Renal cortical epithelial cell (primary cell): ENCODE results near the gene LTBP1. TPM values are rescaled to one million over a fixed set of nuclear protein-coding genes. Genes with fewer than 3 reads are reported as not detected.
"Not testable (repeated sequence)": the region's sequence is repeated elsewhere in the genome, so short reads cannot be mapped to it uniquely, and the experiment has no call there.

ENCODE experiments used
- DNase-seq: peaks from one replicate; pipeline ENCODE4 v3.0.0-alpha.2; 2011; ENCODE audit warnings: low read depth
- total RNA-seq: library from RNA; depleted of rRNA; stranded (reverse); fragments of >200 nt; gene quantifications from 2 replicates; pipeline ENCODE4 v1.2.3, GENCODE V29; 2014

Gene LTBP1
- total RNA-seq, 1 donor from 2014 or later: 0.89 TPM

- DNase-seq: no peak
These were observed 92.0 kb downstream of the LTBP1 start for GRCh38 chr2:33038799-33039198.

DNA sequence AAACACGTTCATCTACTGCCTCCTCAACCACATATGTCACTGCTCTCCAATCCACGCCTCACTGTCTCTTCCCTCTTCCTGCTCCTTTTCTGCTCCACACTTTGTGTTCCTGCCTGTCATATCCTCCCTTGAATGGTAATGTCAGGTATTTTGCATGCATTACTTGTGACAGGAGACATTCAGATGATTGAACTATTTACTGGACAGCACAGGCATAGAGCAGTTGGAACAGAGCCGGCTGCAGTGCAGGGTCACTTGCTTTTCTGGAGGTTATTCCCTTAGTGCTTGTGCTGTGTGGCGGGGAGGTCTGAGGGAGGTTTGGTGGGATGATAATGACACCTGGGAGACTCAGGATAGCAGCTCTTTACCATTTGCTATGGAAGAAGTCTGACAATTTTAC, 93.8 kb downstream of the LTBP1 start:
- no peak for DNase-seq

DNA sequence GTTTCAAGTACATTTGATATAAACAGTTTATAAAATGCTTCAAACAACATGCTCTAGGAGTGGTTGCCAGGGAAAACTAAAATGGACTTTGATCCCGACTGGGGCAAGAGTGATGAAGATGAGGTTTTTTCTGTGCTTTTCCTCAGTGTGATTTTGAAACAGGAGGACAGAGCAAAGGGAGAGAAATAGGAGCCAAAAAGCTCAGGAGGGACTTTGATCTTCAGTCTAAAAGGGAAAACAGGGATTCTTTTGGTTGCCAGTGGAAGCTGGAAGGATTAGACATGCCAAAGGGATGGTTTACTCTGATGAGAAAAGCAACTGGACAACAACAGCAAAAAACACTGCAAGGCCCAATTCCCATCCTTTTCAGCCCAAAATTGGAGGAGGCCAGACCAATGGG, 95.5 kb downstream of the LTBP1 start:
- peak; percentile 51 for DNase-seq

GRCh38 chr2:33042819-33043218, 96.1 kb downstream of the LTBP1 start:
- DNase-seq: no peak

GRCh38 chr2:33047939-33048338, 101.2 kb downstream of the LTBP1 start:
- no peak for DNase-seq

GRCh38 chr2:33051586-33052360, 105.0 kb downstream of the LTBP1 start:
- peak; percentile 70 for DNase-seq

DNA sequence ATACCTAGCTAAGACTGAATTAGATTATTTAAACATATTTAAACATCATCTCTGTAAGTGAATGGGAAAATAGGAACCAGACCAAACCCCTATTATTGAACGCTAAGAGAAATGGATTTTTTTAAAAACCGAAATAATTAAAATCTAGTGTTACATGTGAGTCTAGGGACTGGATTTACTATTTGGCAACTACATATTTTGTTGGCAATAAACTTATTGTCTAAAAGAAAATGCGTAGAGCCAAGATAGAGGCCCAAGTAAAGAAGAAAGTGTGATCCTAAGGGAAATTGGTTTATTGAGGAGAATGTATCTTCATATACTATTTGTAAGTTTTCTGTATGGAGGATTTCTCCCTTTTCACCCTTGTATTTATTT, 105.6 kb downstream of the LTBP1 start:
- no peak for DNase-seq

GRCh38 chr2:33052795-33053194, 106.0 kb downstream of the LTBP1 start:
- DNase-seq: not testable (repeated sequence)

DNA sequence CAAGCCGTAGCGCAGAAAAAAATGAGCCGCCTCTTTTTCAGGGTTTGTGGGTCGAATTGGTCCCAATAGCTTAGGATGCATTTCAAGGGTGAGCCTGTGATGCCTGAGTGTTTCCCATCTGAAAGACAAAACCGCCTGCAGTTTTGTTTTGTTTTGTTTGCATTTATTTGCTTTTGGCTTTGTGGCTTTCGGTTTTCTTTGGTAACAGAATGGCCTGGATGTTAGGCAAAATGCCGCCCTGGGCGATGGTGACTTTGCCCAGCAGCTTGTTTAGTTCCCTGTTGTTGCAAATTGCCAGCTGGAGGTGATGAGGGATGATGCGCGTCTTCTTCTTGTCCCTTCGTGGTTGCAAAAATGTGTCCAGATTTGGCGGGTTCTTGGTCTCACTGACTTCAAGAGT, 109.4 kb downstream of the LTBP1 start:
- DNase-seq: no peak

DNA sequence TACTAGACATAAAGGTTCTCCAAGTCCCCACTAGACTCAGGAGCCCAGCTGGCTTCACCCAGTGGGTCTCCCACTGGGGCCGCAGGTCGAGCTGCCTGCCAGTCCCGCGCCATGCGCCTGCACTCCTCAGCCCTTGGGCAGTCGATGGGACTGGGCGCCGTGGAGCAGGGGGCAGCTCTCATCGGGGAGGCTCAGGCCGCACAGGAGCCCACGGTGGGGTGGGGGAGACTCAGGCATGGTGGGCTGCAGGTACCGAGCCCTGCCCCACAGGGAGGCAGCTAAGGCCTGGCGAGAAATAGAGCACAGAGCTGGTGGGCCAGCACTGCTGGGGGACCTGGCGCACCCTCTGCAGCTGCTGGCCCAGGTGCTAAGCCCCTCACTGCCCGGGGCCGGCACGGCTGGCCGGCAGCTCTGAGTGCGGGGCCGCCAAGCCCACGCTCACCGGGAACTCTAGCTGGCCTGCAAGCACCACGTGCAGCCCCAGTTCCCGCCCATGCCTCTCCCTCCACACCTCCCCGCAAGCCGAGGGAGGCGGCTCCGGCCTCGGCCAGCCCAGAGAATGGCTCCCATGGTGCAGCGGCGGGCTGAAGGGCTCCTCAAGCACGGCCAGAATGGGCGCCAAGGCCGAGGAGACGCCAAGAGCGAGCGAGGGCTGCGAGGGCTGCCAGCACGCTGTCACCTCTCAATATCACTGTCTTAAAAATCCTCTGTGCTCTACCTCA, 110.7 kb downstream of the LTBP1 start:
- DNase-seq: not testable (repeated sequence)

DNA sequence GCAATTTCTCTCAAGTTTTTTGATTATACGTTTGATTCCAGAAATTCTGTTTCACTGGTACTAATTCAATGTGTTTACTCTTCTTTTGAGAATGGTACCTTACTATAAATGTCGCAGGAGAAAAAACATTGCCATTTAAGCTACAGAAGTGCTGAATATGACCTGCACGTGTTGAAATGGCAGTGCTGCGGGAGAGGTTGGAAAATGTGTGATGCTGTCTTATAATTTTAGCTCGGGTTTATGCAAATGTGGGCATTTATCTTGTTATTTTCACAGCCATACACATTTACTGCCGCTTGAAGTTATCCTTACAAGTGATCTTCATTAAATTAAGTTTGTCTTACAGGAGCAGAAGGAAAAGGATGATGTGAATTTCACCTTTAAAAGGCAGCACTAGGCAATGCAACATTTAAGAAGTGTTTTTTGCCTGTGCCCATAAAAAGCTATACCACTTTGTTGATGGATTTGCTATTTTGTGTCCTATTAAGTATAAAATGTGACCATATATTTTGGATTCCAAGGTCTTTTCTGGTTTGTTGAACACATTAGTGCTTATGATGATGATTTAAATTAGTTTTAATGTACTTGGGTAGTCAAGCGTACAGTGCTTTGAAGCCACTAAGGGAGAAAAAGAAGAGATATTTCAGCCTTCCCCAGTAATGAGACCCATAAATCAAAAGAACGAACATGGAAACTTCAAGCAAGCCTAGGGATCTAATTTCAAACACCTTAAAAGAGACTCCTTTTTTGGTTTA, 112.1 kb downstream of the LTBP1 start:
- no peak for DNase-seq

DNA sequence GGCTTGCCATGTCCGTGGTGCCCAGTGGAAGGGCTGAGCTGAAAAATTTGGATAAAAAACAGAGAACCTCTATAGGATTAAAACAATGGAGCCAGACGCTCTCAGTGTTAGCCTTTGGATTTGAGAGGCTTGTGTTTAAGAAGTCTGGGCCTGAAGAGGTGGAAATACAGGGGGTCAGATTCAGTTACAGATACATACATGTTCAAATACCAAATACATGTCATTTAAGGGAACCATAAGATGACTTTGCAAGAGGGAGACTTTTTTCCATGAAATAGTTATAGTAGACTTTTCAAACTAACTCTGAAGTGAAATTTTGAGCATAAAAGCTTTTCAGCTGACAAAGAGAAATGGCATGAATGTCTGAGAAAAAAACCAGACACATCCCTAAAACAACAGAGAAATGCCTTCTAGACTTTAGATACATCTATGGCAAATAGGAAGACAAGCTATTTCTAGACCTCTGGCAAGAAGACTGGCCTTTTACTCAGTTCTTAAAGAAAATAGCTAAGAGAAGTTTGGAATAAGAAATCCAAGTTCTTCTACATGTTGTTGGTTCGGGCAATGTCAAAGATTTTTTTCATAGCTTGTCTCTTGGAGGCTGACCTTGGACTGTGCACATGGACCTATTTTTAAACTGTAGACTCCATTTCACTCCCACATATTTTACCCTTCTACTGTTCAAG, 112.9 kb downstream of the LTBP1 start:
- DNase-seq: no peak

DNA sequence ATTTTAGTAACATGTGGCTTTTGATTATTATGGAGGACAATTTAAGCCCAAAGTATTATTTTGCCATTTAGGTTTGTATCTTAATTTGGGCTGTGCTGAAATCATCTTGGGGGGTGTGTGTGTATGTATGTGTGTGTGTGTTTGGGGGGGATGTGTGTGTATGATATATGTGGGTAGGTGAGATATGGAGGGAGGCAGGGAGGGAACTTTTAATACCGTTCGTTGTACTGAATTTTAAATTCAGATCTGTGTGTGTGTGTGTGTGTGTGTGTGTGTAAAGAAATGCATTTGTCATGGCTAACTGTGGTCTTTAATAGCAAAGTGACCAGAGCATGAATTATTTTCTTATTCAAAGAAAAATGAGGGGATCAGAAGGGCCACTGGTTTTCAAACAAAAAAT, 113.7 kb downstream of the LTBP1 start:
- DNase-seq: no peak

DNA sequence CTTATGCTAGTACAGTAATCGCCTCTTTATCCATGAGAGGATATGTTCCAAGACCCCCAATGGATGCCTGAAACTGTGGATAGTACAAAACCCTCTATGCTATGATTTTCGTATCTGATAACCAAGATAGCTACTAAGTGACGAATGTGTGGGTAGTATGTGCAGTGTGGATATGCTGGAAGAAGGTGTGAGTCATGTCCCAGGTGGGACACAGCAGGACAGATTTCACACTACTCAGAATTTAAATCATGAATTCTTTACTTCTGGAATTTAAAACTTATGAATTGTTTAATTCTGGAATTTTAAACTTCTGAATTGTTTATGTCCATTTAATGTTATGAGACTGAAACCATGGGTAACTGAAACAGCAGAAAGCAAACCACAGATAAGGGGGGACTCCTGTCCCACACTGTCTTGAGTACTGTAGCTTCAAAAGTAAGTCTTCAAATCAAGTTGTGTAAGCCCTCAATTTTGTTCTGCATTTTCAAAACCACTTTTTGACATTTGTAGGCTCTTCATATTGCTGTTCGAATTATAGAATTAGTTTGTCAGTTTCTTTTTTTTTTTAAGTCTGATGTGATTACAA, 116.0 kb downstream of the LTBP1 start:
- DNase-seq: no peak

DNA sequence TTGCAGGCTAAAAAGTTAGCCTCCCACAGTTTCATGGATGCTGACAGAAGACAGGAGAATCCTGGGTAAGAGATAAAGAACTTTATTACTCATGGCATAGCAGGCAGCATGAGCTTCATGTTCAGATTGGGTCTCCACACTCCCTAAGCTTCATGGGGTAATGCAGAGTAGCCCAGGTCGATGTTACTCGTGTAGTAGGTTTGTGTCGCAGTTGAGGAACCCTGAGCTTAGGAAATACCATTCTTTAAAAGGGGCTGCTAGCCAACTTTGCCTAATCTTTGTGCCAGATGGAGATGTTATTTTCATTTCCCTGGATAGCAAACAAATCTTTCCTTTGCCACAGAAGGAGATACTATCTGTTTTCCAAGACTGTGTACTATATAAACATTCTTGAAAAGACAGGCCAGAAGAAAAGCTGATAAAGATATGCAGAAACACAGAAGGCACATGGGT, 117.6 kb downstream of the LTBP1 start:
- no peak for DNase-seq

- no peak for DNase-seq
These were observed 120.8 kb downstream of the LTBP1 start for GRCh38 chr2:33067598-33067997.

GRCh38 chr2:33068261-33068660, 121.5 kb downstream of the LTBP1 start:
- DNase-seq: peak; percentile 41

GRCh38 chr2:33069894-33070651, 123.3 kb downstream of the LTBP1 start:
- DNase-seq: peak; percentile 99

DNA sequence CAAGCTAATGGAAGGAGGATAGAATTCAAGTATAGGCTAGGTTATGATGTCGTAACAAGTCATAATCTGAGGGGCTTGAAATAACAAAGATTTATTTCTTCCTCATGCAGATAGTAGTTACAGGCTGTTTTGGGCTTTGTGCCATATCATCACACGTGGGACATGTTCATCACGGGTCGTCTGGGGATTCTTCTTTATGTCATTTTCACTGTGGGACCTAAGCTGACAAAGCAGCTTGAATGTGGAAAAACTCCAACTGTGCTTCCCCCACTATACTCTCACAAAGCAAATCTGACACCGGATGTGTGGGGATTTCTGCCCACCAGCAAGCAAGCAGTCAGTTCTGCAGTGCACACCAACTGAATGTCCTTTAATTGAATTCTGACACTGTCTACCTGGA, 124.8 kb downstream of the LTBP1 start:
- DNase-seq: no peak

DNA sequence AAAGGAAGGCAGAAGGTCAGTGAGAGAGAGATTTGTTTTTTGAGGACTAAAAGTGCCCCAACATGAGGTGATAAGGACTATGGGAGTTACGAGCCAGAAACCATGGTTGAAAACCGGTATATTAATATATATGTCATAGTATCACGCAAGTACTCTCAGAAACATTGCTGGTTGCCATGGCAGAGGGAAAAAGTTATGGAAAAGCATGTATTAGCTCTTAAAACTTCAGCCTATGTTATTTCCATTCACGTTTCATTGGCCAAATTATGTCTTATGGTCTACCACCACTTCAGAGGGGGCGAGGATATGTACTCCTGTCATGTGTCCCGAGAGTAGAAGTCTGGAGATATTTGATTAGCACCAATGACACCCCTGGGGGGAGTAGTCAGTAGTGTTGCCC, 125.9 kb downstream of the LTBP1 start:
- no peak for DNase-seq

DNA sequence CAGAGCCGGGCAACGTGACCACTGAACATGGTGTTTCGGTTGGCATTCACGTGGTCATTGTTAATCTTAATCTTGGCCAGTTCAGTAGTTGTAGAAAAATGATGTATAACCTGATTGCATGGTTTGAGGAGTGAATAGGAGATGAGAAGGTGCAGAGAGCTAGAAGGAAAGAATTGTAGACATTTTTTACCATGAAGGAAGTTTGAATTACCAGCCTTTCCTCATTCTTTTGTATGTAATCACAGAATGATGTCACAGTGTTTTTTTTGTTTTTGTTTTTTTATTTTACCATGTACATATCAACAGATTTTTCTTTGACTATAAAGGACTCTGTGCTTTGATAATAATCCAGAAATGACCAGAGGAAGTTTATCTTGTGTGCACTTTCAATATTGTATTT, 126.3 kb downstream of the LTBP1 start:
- DNase-seq: peak; percentile 42
